Esophagus muscularis mucosa (tissue), 4 donors: Measurements from ENCODE around the gene ADCYAP1R1. TPM values are rescaled to one million over a fixed set of nuclear protein-coding genes. Genes with fewer than 3 reads are reported as not detected.
A peak's percentile ranks its signal among the peaks of the same experiment; 100 is the strongest.

ENCODE experiments used
- DNase-seq: peaks from one replicate; pipeline ENCODE4 v3.0.0-alpha.2; 2017; ENCODE audit errors: extremely low spot score
- H3K27ac ChIP-seq, 4 donors: fragments of 200-600 bp; sonication (generic); replicated peaks in 1 of 4; 1 replicate in 3 of 4; 2 replicates in 1 of 4; pipeline ENCODE4 v1.5.1; 2016 to 2019; ENCODE audit warnings: mild to moderate bottlenecking in 1 of 4
- H3K27me3 ChIP-seq, 4 donors: fragments of 200-600 bp; sonication (generic); one replicate each; pipeline versions ENCODE4 v1.5.1 to v1.6.0; 2016 to 2019
- H3K36me3 ChIP-seq, 4 donors: fragments of 200-600 bp; sonication (generic); one replicate each; pipeline ENCODE4 v1.5.1; 2016 to 2019
- H3K4me1 ChIP-seq, 4 donors: fragments of 200-600 bp; sonication (generic); one replicate each; pipeline ENCODE4 v1.5.1; 2016 to 2019
- H3K4me3 ChIP-seq, 4 donors: fragments of 200-600 bp; sonication (generic); 1 replicate in 2 of 4; 2 replicates in 2 of 4; pipeline ENCODE4 v1.5.1; 2016 to 2019; ENCODE audit warnings: mild to moderate bottlenecking in 4 of 4, moderate library complexity in 1 of 4
- H3K9me3 ChIP-seq, 4 donors: fragments of 200-600 bp; sonication (generic); 1 replicate in 3 of 4; 2 replicates in 1 of 4; pipeline ENCODE4 v1.5.1; 2016 to 2019
- EP300 ChIP-seq: sonication (generic); formaldehyde crosslinking; IDR thresholded peaks from one replicate; pipeline ENCODE4 v1.6.1; 2017; ENCODE audit warnings: antibody characterized with exemption
- POLR2A ChIP-seq: fragments of 450-650 bp; IDR thresholded peaks from one replicate; pipeline ENCODE4 v1.6.1; 2017; ENCODE audit warnings: antibody characterized with exemption, moderate library complexity, mild to moderate bottlenecking, low read depth
- POLR2AphosphoS5 ChIP-seq, 2 donors: sonication (generic); formaldehyde crosslinking; IDR thresholded peaks; one replicate each; pipeline ENCODE4 v1.6.1; 2017; ENCODE audit warnings: antibody characterized with exemption in 2 of 2
- WGBS: methylation state at CpG from one replicate; pipeline ENCODE4 v1.1.5; 2018; 5-methylcytosine and 5-hydroxymethylcytosine counted together
- intact Hi-C: fragments of 100-400 bp; cut with DNase I; formaldehyde crosslinking; loops from one replicate; pipeline ENCODE4 v1.15.1; 2023
- total RNA-seq, 4 donors: library from RNA; depleted of rRNA; stranded (reverse); fragments of >200 nt; gene quantifications; one replicate each; pipeline versions ENCODE4 v1.1.0 to v1.2.1, GENCODE V29; 2016
- TF ChIP-seq, protein P1 (sequence below), 3 experiments: fragments of 200-600 bp in 2 of 3; fragments of 450-650 bp in 1 of 3; sonication (generic) in 2 of 3; IDR thresholded peaks; one replicate each; pipeline ENCODE4 v1.5.1; 2017 to 2019; ENCODE audit warnings: antibody characterized with exemption in 3 of 3, mild to moderate bottlenecking in 2 of 3, moderate library complexity in 1 of 3

ADCYAP1R1 gene
- total RNA-seq, 4 donors from 2014 or later: 10.2 to 35.3 (median 25.7) TPM

DNA sequence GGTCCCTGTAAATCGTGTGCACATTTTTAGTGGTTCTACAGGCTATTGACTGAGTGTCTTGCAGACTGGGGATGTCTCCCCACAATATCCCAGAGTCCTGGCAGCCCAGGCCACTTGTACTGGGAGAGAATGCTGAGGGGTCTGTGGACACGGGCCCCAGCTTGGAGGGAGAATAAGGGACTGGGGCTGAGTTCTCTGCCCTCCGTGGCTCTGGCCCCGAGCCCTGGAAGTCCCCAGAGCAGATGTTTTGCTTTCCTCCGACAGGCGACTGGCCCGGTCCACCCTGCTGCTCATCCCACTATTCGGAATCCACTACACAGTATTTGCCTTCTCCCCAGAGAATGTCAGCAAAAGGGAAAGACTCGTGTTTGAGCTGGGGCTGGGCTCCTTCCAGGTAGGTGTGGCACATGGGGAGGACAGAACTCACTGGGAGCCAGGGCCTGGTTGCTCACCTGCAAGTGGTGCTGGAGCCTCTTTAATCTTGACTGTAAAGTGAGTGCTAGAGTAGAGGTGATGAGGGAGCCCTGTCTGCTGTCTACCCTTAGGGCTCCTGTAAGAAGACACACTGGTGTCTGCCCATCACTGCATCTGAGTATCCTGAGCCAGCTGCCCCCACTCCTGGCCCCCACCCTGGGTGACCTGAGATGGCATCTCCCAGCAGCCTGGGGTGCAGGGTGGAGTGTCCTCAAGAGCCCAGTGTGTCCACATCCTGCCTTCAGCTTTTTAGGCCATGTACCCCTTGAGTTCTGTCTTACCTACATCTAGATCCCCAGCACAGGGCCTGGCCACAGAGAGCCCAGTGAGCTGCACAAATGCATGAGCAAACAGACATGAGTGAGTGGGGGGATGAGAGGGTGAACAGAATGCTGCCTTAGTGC lies 51.1 kb downstream of the ADCYAP1R1 start:
- Histone ChIP-seq H3K4me3 (no peak overlapping the region), H3K36me3 (no peaks in the 10 kb centered on the region), H3K27me3 (no peaks in the 10 kb centered on the region), H3K4me1 (peaks cover 0 to 4% (median 0%) of the 10 kb centered on the region in 4 donors), H3K9me3 (no peaks in the 10 kb centered on the region), H3K27ac (no peak overlapping the region)
- no peak for DNase-seq
- intact Hi-C loops: no loop called here
- WGBS: 40% methylated on average over 9 of the region's 9 CpGs
- TF ChIP-seq POLR2AphosphoS5 (IDR thresholded peaks at IDR 0.05) (no peak), EP300 (no peak), POLR2A (no peak)
- TF ChIP-seq, protein P1, sequence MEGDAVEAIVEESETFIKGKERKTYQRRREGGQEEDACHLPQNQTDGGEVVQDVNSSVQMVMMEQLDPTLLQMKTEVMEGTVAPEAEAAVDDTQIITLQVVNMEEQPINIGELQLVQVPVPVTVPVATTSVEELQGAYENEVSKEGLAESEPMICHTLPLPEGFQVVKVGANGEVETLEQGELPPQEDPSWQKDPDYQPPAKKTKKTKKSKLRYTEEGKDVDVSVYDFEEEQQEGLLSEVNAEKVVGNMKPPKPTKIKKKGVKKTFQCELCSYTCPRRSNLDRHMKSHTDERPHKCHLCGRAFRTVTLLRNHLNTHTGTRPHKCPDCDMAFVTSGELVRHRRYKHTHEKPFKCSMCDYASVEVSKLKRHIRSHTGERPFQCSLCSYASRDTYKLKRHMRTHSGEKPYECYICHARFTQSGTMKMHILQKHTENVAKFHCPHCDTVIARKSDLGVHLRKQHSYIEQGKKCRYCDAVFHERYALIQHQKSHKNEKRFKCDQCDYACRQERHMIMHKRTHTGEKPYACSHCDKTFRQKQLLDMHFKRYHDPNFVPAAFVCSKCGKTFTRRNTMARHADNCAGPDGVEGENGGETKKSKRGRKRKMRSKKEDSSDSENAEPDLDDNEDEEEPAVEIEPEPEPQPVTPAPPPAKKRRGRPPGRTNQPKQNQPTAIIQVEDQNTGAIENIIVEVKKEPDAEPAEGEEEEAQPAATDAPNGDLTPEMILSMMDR (IDR thresholded peaks at IDR 0.05): no peak

DNA sequence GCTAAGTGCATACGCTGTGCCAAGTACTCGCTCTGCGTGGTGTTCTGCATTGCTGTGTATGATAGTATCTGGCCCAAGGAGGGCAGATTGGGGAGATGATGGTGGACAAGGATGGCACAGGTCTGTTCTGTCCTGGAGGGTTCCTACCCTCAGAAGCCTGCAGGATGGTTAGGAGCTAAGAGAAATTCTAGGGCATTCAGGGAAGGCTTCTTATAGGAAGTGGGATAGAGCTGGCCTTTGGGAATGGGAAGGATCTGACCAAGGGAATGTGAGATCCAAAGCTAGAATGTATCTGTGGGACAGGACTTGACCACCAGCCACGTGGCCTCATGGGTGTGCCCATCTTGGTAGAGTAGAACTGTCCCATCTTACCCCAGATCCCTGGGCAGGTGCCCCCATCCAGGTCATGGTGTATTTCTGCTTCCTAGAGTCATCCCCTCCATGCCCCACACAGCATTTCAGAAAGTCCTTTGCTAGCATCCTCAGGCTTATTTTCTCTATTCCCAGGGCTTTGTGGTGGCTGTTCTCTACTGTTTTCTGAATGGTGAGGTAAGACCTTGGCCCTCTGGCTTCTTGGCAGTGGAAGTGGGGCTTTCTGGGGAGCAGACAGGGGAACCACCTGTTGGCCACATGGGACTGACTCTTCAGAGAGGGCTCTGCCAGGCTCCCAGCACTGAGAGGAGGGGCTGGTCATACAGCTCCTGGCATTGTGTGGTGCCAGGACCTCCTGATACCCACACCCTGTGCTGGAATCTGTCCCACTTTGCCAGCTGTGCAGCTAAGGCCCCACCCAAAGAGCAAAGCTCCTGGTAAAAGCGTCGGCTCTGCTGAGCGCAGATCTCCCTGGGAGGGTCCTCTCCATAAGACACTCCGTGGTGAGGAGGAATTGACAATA lies 52.5 kb downstream of the ADCYAP1R1 start:
- Histone ChIP-seq H3K36me3 (no peaks in the 10 kb centered on the region), H3K4me3 (no peak overlapping the region), H3K27ac (no peak overlapping the region), H3K9me3 (no peaks in the 10 kb centered on the region), H3K4me1 (peaks cover 0 to 4% (median 0%) of the 10 kb centered on the region in 4 donors), H3K27me3 (no peaks in the 10 kb centered on the region)
- TF ChIP-seq, protein P1 (IDR thresholded peaks at IDR 0.05): no peak
- TF ChIP-seq POLR2AphosphoS5 (IDR thresholded peaks at IDR 0.05) (no peak), EP300 (no peak), POLR2A (no peak)
- intact Hi-C loops: no loop called here
- DNase-seq: no peak
- 83% methylated on average over 8 of the region's 8 CpGs for WGBS

DNA sequence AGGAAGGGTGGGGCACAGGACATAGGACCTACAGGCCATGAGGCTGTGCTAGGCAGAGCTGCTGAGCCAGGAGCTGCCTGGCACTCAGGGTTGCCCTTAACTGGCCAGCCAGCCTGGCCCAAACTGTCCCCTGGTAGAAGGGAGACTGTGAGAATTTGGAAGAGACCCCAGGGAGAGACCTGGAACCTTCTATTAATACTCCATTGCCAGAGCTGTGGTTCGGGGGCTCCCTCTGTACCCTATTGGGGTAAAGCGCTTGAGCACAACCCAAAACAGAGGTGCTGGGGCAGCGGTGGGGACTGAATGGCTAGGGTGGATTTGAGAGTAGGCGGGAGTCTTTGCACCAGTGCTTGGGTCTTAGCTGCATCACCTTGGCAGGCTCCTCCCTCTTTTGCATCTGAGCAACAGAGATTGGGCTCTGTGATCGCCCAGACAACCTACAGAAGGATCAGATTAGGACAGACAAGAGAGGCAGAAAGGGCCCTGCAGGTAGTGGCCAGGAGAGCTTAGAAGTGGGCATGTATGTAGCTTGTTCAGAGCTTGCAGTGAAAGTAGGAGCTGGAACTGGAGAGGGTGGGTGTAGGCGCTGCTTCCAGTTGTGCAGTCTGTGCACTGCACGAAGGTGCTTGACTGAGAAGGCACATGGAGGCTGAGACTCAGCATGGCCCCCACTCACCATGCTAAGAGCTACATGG lies 53.3 kb downstream of the ADCYAP1R1 start:
- H3K9me3 ChIP-seq: no peaks in the 10 kb centered on the region
- no peaks in the 10 kb centered on the region for H3K36me3 ChIP-seq
- H3K4me3 ChIP-seq: no peak overlapping the region
- peaks cover 0 to 4% (median 0%) of the 10 kb centered on the region in 4 donors for H3K4me1 ChIP-seq
- H3K27me3 ChIP-seq: no peaks in the 10 kb centered on the region
- no peak overlapping the region for H3K27ac ChIP-seq
- TF ChIP-seq EP300: no peak
- TF ChIP-seq, protein P1 (IDR thresholded peaks at IDR 0.05): no peak
- no peak for TF ChIP-seq POLR2A
- TF ChIP-seq POLR2AphosphoS5 (IDR thresholded peaks at IDR 0.05): no peak
- WGBS: 83% methylated on average over 7 of the region's 7 CpGs
- intact Hi-C loops: no loop called here
- DNase-seq: no peak

DNA sequence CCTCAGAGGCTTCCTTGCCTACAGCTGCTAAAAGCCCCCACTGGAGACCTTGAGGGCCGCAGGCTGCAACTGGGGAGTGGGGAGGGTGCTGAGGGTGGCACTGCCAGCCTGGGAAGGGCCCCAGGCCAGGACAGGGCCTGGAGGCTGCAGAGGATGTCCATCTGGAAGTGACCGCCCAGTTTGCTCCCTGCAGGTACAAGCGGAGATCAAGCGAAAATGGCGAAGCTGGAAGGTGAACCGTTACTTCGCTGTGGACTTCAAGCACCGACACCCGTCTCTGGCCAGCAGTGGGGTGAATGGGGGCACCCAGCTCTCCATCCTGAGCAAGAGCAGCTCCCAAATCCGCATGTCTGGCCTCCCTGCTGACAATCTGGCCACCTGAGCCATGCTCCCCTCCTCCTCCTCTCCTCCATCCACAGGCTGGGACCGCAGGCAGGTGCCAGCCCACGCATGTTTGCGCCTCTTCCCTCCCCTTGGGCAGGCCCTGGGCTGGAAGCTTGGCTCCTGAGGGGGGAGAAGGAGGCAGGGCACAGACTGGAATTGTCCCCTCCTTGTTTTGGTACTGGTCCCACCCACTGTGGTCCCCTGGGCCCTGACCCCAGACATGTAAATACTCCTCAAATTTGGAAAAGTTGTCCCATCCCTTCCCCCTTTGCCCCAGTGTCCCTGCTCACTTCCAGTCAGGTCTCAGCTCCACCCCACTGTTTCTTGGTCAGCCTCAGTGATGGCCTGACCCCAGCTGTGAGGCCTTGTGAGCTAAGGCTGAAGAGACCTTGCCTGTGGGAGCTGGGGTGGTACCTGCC lies 54.4 kb downstream of the ADCYAP1R1 start:
- Histone ChIP-seq H3K27ac (no peak overlapping the region), H3K4me3 (no peak overlapping the region), H3K9me3 (no peaks in the 10 kb centered on the region), H3K36me3 (no peaks in the 10 kb centered on the region), H3K4me1 (peaks cover 0 to 4% (median 0%) of the 10 kb centered on the region in 4 donors), H3K27me3 (no peaks in the 10 kb centered on the region)
- peak; percentile 88 for DNase-seq
- whole genome bisulfite sequencing: 94% methylated on average over 13 of the region's 13 CpGs
- intact Hi-C loops: no loop called here
- TF ChIP-seq, protein P1 (IDR thresholded peaks at IDR 0.05): no peak
- TF ChIP-seq EP300 (no peak), POLR2A (no peak), POLR2AphosphoS5 (IDR thresholded peaks at IDR 0.05) (no peak)
